OCI-LY7 (cell line): ENCODE measurements around the gene OR2V2.
"Not testable (repeated sequence)": the region's sequence is repeated elsewhere in the genome, so short reads cannot be mapped to it uniquely, and the experiment has no call there.

Source experiments
- CTCF ChIP-seq: fragments of 200-600 bp; sonication (generic); conservative IDR thresholded peaks from 2 replicates; pipeline ENCODE4 v1.5.1; 2014; ENCODE audit warnings: mild to moderate bottlenecking, antibody characterized with exemption, low read length, moderate library complexity, mixed read lengths
- EZH2phosphoT487 ChIP-seq: fragments of 200-600 bp; sonication (generic); IDR thresholded peaks from 2 replicates; pipeline ENCODE4 v1.6.1; 2018; ENCODE audit warnings: low read depth, borderline replicate concordance, mild to moderate bottlenecking, mixed run types, antibody characterized with exemption, low read length, moderate library complexity, mixed read lengths

GRCh38 chr5:181130081-181130480, 17.3 kb upstream of the OR2V2 start:
- not testable (repeated sequence) for TF ChIP-seq CTCF, EZH2phosphoT487
